ENCODE data around the gene SLC13A2.

Gene SLC13A2

GRCh38 chr17:28426081-28426519, 47.3 kb upstream of the SLC13A2 start:
- Histone ChIP-seq H3K36me3 (ENCODE audit: control insufficient read depth in 2 of 2, insufficient read depth in 1 of 2, low read length in 2 of 2) (no peaks in the 10 kb centered on the region), H3K27ac (ENCODE audit: extremely low read depth, low read depth, low read length) (no peak overlapping the region), H3K4me1 (ENCODE audit: control insufficient read depth, insufficient read depth, low read length) (no peaks in the 10 kb centered on the region), H3K4me3 (ENCODE audit: low read depth, low read length) (no peak overlapping the region), H3K9me3 (ENCODE audit: control insufficient read depth, insufficient read depth, low read depth, low read length) (no peaks in the 10 kb centered on the region)
- no peak for TF ChIP-seq ZNF248 (tag by site-specific recombination; IDR thresholded peaks at IDR 0.05)
- TF ChIP-seq ZNF26 (tag by site-specific recombination; IDR thresholded peaks at IDR 0.05): no peak
- TF ChIP-seq ZNF133 (tag by site-specific recombination; IDR thresholded peaks at IDR 0.05): no peak
- no peak for TF ChIP-seq ZNF514 (tag by site-specific recombination; IDR thresholded peaks at IDR 0.05)
- no peak for TF ChIP-seq ELK4 (IDR thresholded peaks at IDR 0.05; ENCODE audit: borderline replicate concordance, low read depth, low read length)
- no peak for TF ChIP-seq ZFP41 (tag by site-specific recombination; IDR thresholded peaks at IDR 0.05; ENCODE audit: borderline replicate concordance)
- TF ChIP-seq ZNF658 (tag by site-specific recombination; IDR thresholded peaks at IDR 0.05): no peak
- TF ChIP-seq ZNF580 (tag by site-specific recombination; IDR thresholded peaks at IDR 0.05): no peak
- TF ChIP-seq ZNF302 (tag by site-specific recombination; IDR thresholded peaks at IDR 0.05; ENCODE audit: low read depth): no peak
- no peak for TF ChIP-seq ZNF391 (tag by site-specific recombination; IDR thresholded peaks at IDR 0.05; ENCODE audit: borderline replicate concordance, low read depth)
- no peak for TF ChIP-seq ZNF677 (tag by site-specific recombination; IDR thresholded peaks at IDR 0.05)
- peak; percentile 26; the same call in 1 of the 2 replicates for TF ChIP-seq CTCF (tag by site-specific recombination; IDR thresholded peaks at IDR 0.05)
- peak; percentile 14; the same call in 1 of the 2 replicates for TF ChIP-seq ZNF335 (tag by site-specific recombination; conservative IDR thresholded peaks at IDR 0.05)
- ChIA-PET POLR2A (no interaction called here), CTCF (interaction anchor here (0.6 to 8.9 kb wide), 4 partner anchors 9 to 61 kb away, joined by 3 to 42 read pairs (median 4); no protein-coding TSS in a partner anchor)

- ChIA-PET POLR2A (no interaction called here), CTCF (interaction anchor here (0.6 to 8.9 kb wide), 2 partner anchors 10 to 19 kb away, joined by 3 to 42 read pairs; no protein-coding TSS in a partner anchor)
- Histone ChIP-seq H3K9me3 (ENCODE audit: control insufficient read depth, insufficient read depth, low read depth, low read length) (no peaks in the 10 kb centered on the region), H3K36me3 (ENCODE audit: control insufficient read depth in 2 of 2, insufficient read depth in 1 of 2, low read length in 2 of 2) (no peaks in the 10 kb centered on the region), H3K4me3 (ENCODE audit: low read depth, low read length) (no peak overlapping the region), H3K4me1 (ENCODE audit: control insufficient read depth, insufficient read depth, low read length) (no peaks in the 10 kb centered on the region; the same call in 1 of the 2 replicates), H3K27ac (ENCODE audit: extremely low read depth, low read depth, low read length) (no peak overlapping the region)
- no peak for TF ChIP-seq ZNF350 (tag by site-specific recombination; IDR thresholded peaks at IDR 0.05)
- TF ChIP-seq ZNF335 (tag by site-specific recombination; conservative IDR thresholded peaks at IDR 0.05): no peak
- TF ChIP-seq ZNF24 (tag by site-specific recombination; IDR thresholded peaks at IDR 0.05): no peak
- no peak for TF ChIP-seq ZNF624 (tag by site-specific recombination; IDR thresholded peaks at IDR 0.05)
- TF ChIP-seq ZBTB6 (tag by site-specific recombination; IDR thresholded peaks at IDR 0.05): no peak
- no peak for TF ChIP-seq ZBTB7A (tag by site-specific recombination; IDR thresholded peaks at IDR 0.05; ENCODE audit: low read depth)
- no peak for TF ChIP-seq ZBTB21 (tag by site-specific recombination; IDR thresholded peaks at IDR 0.05)
- TF ChIP-seq OSR2 (tag by site-specific recombination; IDR thresholded peaks at IDR 0.05): no peak
- TF ChIP-seq ZNF132 (tag by site-specific recombination; IDR thresholded peaks at IDR 0.05; ENCODE audit: borderline replicate concordance): no peak
- TF ChIP-seq PATZ1 (tag by site-specific recombination; IDR thresholded peaks at IDR 0.05): no peak
- TF ChIP-seq ZNF146 (tag by site-specific recombination; IDR thresholded peaks at IDR 0.05): no peak
- TF ChIP-seq KLF17 (tag by site-specific recombination; IDR thresholded peaks at IDR 0.05): no peak
- no peak for TF ChIP-seq ZNF558 (tag by site-specific recombination; IDR thresholded peaks at IDR 0.05)
- no peak for TF ChIP-seq ZNF660 (tag by site-specific recombination; IDR thresholded peaks at IDR 0.05)
- TF ChIP-seq ZBTB8A (tag by site-specific recombination; IDR thresholded peaks at IDR 0.05): no peak
These were observed 46.1 kb upstream of the SLC13A2 start for GRCh38 chr17:28427371-28427770.

Data from HEK293 (cell line).